ENCODE measurements around the gene PHF13.

Gene PHF13

GRCh38 chr1:6619045-6619444 lies 5.5 kb downstream of the PHF13 start:
- peaks cover 76% of the 10 kb centered on the region for H3K79me2 ChIP-seq (ENCODE audit: low read length)
- H4K20me1 ChIP-seq (ENCODE audit: insufficient read depth, low read length), result no peaks in the 10 kb centered on the region
- H3K36me3 ChIP-seq (replicated peaks; ENCODE audit: insufficient read depth, low read length), result no peaks in the 10 kb centered on the region
- no peaks in the 10 kb centered on the region for H3K27me3 ChIP-seq (replicated peaks; ENCODE audit: insufficient read depth, low read length)
- no peak for DNase-seq
- H3K27ac ChIP-seq (ENCODE audit: low read length), result no peak overlapping the region
- 0 out of 2 replicates have a peak, but pooled peaks cover 2% of the 10 kb centered on the region for H3K4me1 ChIP-seq (ENCODE audit: low read length)
- no peak overlapping the region for H3K9ac ChIP-seq (ENCODE audit: low read length)
- H3F3A ChIP-seq (ENCODE audit: insufficient read depth, low read length), result peaks cover 10% of the 10 kb centered on the region
- H3K9me3 ChIP-seq (replicated peaks; ENCODE audit: insufficient read depth, low read length), result no peaks in the 10 kb centered on the region
- no peak overlapping the region for H2AFZ ChIP-seq (ENCODE audit: low read length)
- TF ChIP-seq EZH2 (optimal IDR thresholded peaks at IDR 0.05; ENCODE audit: low read depth, low read length), result no peak
- no peak for TF ChIP-seq EZH2phosphoT487 (IDR thresholded peaks at IDR 0.05; ENCODE audit: low read length)
- TF ChIP-seq, protein P1, sequence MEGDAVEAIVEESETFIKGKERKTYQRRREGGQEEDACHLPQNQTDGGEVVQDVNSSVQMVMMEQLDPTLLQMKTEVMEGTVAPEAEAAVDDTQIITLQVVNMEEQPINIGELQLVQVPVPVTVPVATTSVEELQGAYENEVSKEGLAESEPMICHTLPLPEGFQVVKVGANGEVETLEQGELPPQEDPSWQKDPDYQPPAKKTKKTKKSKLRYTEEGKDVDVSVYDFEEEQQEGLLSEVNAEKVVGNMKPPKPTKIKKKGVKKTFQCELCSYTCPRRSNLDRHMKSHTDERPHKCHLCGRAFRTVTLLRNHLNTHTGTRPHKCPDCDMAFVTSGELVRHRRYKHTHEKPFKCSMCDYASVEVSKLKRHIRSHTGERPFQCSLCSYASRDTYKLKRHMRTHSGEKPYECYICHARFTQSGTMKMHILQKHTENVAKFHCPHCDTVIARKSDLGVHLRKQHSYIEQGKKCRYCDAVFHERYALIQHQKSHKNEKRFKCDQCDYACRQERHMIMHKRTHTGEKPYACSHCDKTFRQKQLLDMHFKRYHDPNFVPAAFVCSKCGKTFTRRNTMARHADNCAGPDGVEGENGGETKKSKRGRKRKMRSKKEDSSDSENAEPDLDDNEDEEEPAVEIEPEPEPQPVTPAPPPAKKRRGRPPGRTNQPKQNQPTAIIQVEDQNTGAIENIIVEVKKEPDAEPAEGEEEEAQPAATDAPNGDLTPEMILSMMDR (IDR thresholded peaks at IDR 0.05; ENCODE audit: low read length), result no peak
- H3K4me2 ChIP-seq (ENCODE audit: low read depth, low read length), result no peak overlapping the region
- no peaks in the 10 kb centered on the region for H3K9me2 ChIP-seq (replicated peaks; ENCODE audit: insufficient read depth, low read length)
- no peak overlapping the region for H3K4me3 ChIP-seq (ENCODE audit: low read length)

DNA sequence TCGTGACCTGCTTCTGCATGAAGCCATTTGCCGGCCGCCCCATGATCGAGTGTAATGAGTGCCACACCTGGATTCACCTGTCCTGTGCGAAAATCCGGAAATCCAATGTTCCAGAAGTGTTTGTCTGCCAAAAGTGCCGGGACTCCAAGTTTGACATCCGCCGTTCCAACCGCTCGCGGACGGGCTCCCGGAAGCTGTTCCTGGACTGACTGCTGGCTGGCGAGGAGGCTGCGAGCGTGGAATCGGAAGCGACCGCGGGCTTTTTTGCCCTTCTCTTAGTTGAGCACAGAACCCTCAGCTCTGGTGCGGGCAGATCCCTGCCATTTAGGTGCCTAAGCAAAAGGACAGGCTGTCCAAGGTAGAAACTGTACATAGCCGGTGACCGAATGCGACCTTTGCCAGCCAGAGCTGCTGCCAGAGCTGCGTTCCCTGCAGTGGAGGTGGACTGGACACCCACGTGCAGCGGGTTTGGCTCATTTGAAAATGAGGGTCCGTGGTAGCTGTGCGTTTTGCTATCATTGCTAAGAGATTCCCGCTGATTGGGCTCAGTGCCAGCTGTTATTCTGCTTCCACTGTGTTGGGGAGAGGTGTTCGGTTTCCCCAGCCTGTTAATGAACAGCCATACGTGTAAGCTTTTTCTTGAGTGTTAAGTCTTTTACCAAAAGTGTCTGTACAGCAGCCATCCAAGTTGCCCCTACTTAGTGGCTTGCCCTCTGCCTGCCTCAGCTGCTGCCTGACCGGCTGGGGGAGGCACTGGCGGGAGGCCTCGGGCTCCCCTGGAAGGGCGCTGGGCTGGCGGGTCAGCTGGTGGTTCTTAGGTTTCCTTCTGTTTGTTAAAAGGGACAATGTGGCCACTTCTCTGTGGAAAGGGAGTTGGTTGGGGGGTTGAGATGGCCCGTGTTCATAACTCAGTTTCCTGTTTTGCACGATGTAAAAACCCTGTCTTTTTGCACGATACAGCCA lies 8.2 kb downstream of the PHF13 start:
- no peak for DNase-seq
- peaks cover 14% of the 10 kb centered on the region for H3F3A ChIP-seq (ENCODE audit: insufficient read depth, low read length)
- no peak overlapping the region for H3K4me2 ChIP-seq (ENCODE audit: low read depth, low read length)
- H3K4me3 ChIP-seq (ENCODE audit: low read length), result no peak overlapping the region
- no peaks in the 10 kb centered on the region for H3K36me3 ChIP-seq (replicated peaks; ENCODE audit: insufficient read depth, low read length)
- peaks cover 12% of the 10 kb centered on the region; the same call in 1 of the 2 replicates for H3K4me1 ChIP-seq (ENCODE audit: low read length)
- H3K9me2 ChIP-seq (replicated peaks; ENCODE audit: insufficient read depth, low read length), result no peaks in the 10 kb centered on the region
- H3K9ac ChIP-seq (ENCODE audit: low read length), result no peak overlapping the region
- H4K20me1 ChIP-seq (ENCODE audit: insufficient read depth, low read length), result no peaks in the 10 kb centered on the region
- no peaks in the 10 kb centered on the region for H3K27me3 ChIP-seq (replicated peaks; ENCODE audit: insufficient read depth, low read length)
- no peak overlapping the region for H2AFZ ChIP-seq (ENCODE audit: low read length)
- H3K79me2 ChIP-seq (ENCODE audit: low read length), result peaks cover 71% of the 10 kb centered on the region
- H3K27ac ChIP-seq (ENCODE audit: low read length), result no peak overlapping the region
- no peaks in the 10 kb centered on the region for H3K9me3 ChIP-seq (replicated peaks; ENCODE audit: insufficient read depth, low read length)
- TF ChIP-seq, protein P1 (IDR thresholded peaks at IDR 0.05; ENCODE audit: low read length), result no peak
- no peak for TF ChIP-seq EZH2 (optimal IDR thresholded peaks at IDR 0.05; ENCODE audit: low read depth, low read length)
- TF ChIP-seq EZH2phosphoT487 (IDR thresholded peaks at IDR 0.05; ENCODE audit: low read length), result no peak

DNA sequence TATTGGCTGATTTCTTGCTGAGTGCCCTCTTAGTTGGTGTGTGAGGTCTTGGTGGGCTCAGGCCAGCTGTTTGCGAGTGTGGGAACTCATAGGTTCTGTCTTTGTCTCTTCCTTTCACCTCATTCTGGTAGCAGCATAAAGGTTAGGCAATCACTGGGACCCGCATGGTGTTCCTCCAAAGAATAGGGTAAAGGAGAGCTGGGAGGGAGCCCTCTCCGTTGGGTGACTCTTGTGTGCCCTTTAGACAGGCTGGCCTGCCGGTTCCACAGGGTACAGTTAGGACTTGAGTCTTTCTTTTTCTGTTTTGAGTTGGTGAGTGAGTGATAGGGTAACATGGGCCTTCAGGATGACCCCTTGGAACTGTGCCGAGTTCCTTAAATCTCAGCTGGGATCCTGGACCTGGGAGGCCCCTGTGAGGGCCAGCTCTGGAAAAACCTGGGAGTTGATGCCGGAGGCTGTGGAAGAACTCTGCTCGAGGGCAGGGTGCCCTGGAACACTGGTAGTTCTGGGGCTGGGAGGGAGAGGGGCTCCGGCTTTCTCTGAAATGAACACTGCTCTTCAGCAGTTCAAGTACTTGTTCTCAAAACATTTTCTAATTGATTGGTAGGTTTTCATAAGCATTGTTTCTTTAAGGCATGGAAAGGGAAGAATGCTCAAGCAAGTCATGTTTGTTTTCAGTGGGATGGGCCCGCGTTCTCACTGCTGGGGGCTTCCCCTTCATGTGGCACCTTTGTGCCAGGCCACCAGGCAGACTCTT lies 9.0 kb downstream of the PHF13 start:
- Histone ChIP-seq H3K4me3 (ENCODE audit: low read length) (no peak overlapping the region), H3K9me3 (replicated peaks; ENCODE audit: insufficient read depth, low read length) (no peaks in the 10 kb centered on the region), H3K27me3 (replicated peaks; ENCODE audit: insufficient read depth, low read length) (no peaks in the 10 kb centered on the region), H4K20me1 (ENCODE audit: insufficient read depth, low read length) (no peaks in the 10 kb centered on the region), H3K9me2 (replicated peaks; ENCODE audit: insufficient read depth, low read length) (no peaks in the 10 kb centered on the region), H3K36me3 (replicated peaks; ENCODE audit: insufficient read depth, low read length) (no peaks in the 10 kb centered on the region), H3K4me2 (ENCODE audit: low read depth, low read length) (no peak overlapping the region), H3K27ac (ENCODE audit: low read length) (no peak overlapping the region), H3K79me2 (ENCODE audit: low read length) (peaks cover 71% of the 10 kb centered on the region), H3K9ac (ENCODE audit: low read length) (no peak overlapping the region), H3F3A (ENCODE audit: insufficient read depth, low read length) (peaks cover 14% of the 10 kb centered on the region), H2AFZ (ENCODE audit: low read length) (no peak overlapping the region), H3K4me1 (ENCODE audit: low read length) (peaks cover 12% of the 10 kb centered on the region; the same call in 1 of the 2 replicates)
- no peak for DNase-seq
- TF ChIP-seq EZH2phosphoT487 (IDR thresholded peaks at IDR 0.05; ENCODE audit: low read length), result no peak
- TF ChIP-seq, protein P1 (IDR thresholded peaks at IDR 0.05; ENCODE audit: low read length), result no peak
- TF ChIP-seq EZH2 (optimal IDR thresholded peaks at IDR 0.05; ENCODE audit: low read depth, low read length), result no peak
